ENCODE measurements around the gene HDAC1.

GRCh38 chr1:32309960-32310359 is 18.1 kb downstream of the HDAC1 start:
- TF ChIP-seq TAF1 (IDR thresholded peaks at IDR 0.05; ENCODE audit: borderline replicate concordance, insufficient read depth, low read length) (no peak), REST (IDR thresholded peaks at IDR 0.05; ENCODE audit: insufficient read depth in 1 of 2, low read depth in 2 of 2, low read length in 2 of 2) (no peak)

Measured in PFSK-1 (cell line).